ENCODE measurements around the gene MZB1.

MZB1 gene

GRCh38 chr5:139426203-139426885 is 36.6 kb upstream of the MZB1 start:
- no peak overlapping the region for H3K4me3 ChIP-seq (replicated peaks; ENCODE audit: low read depth, low read length)
- TF ChIP-seq CTCF (IDR thresholded peaks at IDR 0.05; ENCODE audit: low read length, missing control alignments) = no peak
- peak; percentile 28 for DNase-seq (ENCODE audit: low read depth)

- no peak for DNase-seq (ENCODE audit: low read depth)
- no peak overlapping the region for H3K4me3 ChIP-seq (replicated peaks; ENCODE audit: low read depth, low read length)
- no peak for TF ChIP-seq CTCF (IDR thresholded peaks at IDR 0.05; ENCODE audit: low read length, missing control alignments)
Observed at GRCh38 chr5:139425497-139425896, 35.8 kb upstream of the MZB1 start.

GRCh38 chr5:139422307-139422893 is 32.7 kb upstream of the MZB1 start:
- H3K4me3 ChIP-seq (replicated peaks; ENCODE audit: low read depth, low read length) = no peak overlapping the region
- TF ChIP-seq CTCF (IDR thresholded peaks at IDR 0.05; ENCODE audit: low read length, missing control alignments) = peak; percentile 94
- DNase-seq (ENCODE audit: low read depth) = peak; percentile 86

- TF ChIP-seq CTCF (IDR thresholded peaks at IDR 0.05; ENCODE audit: low read length, missing control alignments) = no peak
- no peak overlapping the region for H3K4me3 ChIP-seq (replicated peaks; ENCODE audit: low read depth, low read length)
- no peak for DNase-seq (ENCODE audit: low read depth)
Observed at GRCh38 chr5:139419226-139420192, 29.8 kb upstream of the MZB1 start.

GRCh38 chr5:139418793-139419192 is 29.1 kb upstream of the MZB1 start:
- no peak overlapping the region for H3K4me3 ChIP-seq (replicated peaks; ENCODE audit: low read depth, low read length)
- no peak for DNase-seq (ENCODE audit: low read depth)
- no peak for TF ChIP-seq CTCF (IDR thresholded peaks at IDR 0.05; ENCODE audit: low read length, missing control alignments)

- DNase-seq (ENCODE audit: low read depth) = no peak
- TF ChIP-seq CTCF (IDR thresholded peaks at IDR 0.05; ENCODE audit: low read length, missing control alignments) = no peak
- no peak overlapping the region for H3K4me3 ChIP-seq (replicated peaks; ENCODE audit: low read depth, low read length)
Observed at GRCh38 chr5:139417214-139417613, 27.5 kb upstream of the MZB1 start.
